Loucy (cell line): Measurements from ENCODE around the gene USH1C.

Experiments
- CTCF ChIP-seq: fragments of 200-600 bp; sonication (generic); conservative IDR thresholded peaks from 2 replicates; pipeline ENCODE4 v1.5.1; 2014; ENCODE audit warnings: mild to moderate bottlenecking, antibody characterized with exemption, low read length
- EZH2phosphoT487 ChIP-seq: fragments of 200-600 bp; IDR thresholded peaks from 2 replicates; pipeline ENCODE4 v1.6.1; 2018; ENCODE audit warnings: antibody characterized with exemption, mild to moderate bottlenecking, moderate library complexity, borderline replicate concordance

- no peak for TF ChIP-seq EZH2phosphoT487
- no peak for TF ChIP-seq CTCF
Observed at GRCh38 chr11:17574141-17575091, 30.2 kb upstream of the USH1C start.
